HG03354 (cell line): ENCODE data around the gene COL9A3.

Experiments
- ATAC-seq: cut with Tn5 transposase; IDR thresholded peaks from one replicate; pipeline ENCODE4 v1.9.1; 2021; ENCODE audit warnings: mild to moderate bottlenecking; ENCODE audit not compliant: unreplicated experiment, poor library complexity, severe bottlenecking

The COL9A3 gene

DNA sequence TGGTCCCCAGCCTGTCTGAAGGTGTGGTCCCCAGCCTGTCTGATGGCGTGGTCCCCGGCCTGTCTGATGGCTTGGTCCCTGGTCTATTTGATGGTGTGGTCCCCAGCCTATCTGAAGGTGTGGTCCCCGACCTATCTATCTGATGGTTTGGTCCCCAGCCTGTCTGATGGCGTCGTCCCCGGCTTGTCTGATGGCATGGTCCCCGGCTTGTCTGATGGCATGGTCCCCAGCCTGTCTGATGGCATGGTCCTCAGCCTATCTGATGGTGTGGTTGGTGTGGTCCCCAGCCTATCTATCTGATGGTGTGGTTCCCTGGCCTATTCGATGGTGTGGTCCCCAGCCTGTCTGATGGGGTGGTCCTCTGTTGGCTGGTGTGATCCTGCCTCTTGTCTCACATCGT, 38.8 kb upstream of the COL9A3 start:
- no peak for ATAC-seq

- no peak for ATAC-seq
Measured at GRCh38 chr20:62778601-62779416, 38.0 kb upstream of the COL9A3 start.

- no peak for ATAC-seq
Measured at GRCh38 chr20:62779417-62779685, 37.5 kb upstream of the COL9A3 start.

DNA sequence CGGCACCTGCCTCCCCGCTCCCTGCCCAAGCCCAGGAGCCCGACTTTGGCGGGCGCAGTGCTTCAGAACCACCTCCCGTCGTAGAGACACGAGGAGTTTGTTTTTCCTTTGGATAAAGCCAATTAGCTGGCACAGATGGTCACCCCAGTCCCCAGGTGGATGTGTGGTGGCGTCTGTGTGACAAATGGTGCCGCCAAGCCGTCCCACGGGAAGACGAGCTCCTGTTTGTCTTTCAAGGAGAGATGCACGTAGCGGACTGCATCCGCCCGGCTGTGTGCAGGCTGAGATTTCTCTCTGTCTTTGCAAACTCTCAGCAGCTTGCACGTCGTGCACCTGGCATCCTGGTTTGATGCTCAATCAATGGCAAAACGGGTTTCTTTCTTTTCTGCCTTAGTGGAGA, 36.6 kb upstream of the COL9A3 start:
- ATAC-seq = no peak

DNA sequence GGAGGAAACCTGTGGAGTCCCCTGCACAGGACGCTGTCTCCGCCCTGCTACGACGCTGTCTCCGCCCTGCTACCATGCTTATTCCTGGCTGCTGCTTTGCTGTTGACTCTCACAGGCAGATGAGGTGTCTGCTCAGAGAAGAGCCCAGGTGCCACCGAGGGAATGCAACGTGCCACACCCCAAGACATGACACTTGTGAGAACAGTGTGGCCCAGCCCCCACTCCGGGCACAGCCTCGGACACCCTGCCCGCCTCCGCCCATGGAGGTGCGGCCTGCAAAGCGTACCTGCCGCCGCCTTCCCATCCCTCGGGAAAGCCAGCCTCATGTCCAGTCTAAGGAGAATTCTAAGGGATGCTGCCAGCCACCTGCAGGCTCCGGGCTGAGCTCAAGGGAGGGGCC, 36.2 kb upstream of the COL9A3 start:
- ATAC-seq = no peak

DNA sequence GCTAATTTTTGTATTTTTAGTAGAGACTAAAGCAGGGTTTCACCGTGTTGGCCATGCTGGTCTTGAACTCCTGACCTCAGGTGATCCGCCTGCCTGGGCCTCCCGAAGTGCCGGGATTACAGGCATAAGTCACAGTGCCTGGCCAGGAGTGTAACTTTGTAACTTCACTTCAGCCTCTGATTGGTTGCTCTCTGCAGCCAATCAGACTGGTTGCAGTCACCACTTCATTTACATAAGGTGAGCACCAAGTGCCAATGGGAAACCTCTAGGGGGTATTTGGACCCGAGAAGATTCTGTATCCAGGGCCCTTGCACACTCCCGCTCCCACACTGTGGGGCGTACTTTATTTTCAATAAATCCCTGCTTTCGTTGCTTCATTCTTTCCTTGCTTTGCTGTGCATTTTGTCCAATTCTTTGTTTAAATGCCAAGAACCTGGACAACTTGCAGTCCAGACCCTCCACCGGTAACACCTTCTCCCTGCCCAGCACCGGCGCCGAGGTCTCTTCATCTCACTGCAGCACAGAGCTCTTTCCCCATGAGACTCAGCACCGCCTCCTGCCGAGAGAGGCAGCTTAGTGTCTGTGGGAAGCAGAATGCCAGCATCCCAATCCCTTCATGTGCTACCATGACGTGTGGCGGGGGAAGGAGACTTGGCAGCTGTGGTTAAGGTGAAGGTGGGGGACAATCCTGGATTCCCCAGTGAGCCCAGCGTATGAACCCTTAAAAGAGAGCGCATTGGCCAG, 34.5 kb upstream of the COL9A3 start:
- ATAC-seq = no peak

GRCh38 chr20:62782893-62783278, 34.0 kb upstream of the COL9A3 start:
- ATAC-seq = no peak

- no peak for ATAC-seq
Measured at GRCh38 chr20:62784497-62784896, 32.4 kb upstream of the COL9A3 start.

GRCh38 chr20:62785393-62785792, 31.5 kb upstream of the COL9A3 start:
- no peak for ATAC-seq

DNA sequence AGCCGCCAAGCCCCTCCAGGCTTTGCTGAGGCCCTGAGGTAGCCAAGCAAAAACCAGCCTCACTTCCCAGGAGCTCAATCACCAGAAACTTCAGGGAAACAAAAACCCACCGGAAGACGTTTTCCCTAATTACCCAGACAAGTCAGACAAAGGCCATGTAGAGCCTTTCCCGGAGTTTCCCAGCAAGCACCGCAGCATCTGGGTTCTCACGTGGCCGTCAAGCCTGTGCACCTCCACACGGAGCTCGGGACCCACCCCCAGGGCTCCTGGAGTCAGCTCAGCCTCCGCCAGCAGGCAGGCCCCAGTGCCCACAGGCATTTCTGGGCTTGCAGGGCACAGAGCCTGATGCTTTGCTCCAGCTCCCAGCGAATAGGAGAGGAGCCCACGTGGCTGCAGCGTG, 30.7 kb upstream of the COL9A3 start:
- ATAC-seq = no peak

DNA sequence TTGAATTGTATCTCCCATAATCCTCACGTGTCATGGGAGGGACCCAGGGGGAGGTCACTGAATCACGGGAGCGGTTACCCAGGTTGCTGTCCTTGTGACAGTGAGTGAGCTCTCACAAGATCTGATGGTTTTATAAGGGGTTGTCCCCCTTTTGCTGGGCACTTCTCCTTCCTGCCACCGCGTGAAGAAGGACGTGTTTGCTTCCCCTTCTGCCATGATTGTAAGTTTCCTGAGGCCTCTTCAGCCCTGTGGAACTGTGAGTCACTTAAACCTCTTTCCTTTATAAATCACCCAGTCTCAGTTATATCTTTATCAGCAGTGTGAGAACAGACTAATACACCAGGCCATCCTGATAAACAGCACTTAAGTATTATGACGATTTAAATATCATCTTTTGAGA, 29.5 kb upstream of the COL9A3 start:
- ATAC-seq = no peak

DNA sequence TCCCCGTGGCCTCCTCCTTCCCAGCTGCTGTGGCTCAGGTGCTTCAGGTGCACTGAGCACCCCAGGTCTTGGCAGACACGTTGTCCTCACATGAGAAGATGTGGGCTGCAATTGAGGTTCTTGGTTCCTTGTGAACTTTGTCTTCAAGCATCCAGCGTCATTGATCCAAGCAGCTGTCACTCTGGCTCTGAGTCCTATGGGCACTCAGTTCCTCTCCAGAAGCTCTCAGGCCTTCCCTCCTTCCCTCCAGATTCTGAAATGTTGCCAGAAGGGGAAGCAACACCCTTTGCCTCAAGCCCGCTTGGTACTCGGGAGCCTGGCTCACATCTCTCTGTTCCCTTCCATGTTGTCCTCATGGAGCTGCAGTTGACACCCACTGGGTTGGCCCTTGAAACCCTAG, 29.0 kb upstream of the COL9A3 start:
- ATAC-seq = no peak

DNA sequence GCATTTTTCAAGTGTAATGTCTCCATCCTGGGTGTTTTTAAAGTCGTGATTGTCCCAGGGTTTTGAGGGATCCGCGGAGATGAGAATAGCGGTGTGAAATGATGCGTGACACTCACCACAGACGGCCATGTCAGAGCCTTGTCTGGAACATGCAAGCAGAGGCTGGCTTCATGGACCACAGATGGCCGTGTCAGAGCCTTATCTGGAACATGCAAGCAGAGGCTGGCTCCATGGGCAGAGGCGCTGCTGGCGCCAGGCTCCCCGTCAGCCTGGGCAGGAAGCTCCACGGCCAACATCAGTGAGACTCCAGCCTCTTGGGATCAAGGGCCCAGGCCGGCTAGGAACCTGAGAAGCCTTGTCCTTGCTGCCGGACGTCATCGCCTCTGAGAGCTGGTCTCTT, 28.2 kb upstream of the COL9A3 start:
- ATAC-seq = no peak

GRCh38 chr20:62790075-62790474, 26.8 kb upstream of the COL9A3 start:
- no peak for ATAC-seq

DNA sequence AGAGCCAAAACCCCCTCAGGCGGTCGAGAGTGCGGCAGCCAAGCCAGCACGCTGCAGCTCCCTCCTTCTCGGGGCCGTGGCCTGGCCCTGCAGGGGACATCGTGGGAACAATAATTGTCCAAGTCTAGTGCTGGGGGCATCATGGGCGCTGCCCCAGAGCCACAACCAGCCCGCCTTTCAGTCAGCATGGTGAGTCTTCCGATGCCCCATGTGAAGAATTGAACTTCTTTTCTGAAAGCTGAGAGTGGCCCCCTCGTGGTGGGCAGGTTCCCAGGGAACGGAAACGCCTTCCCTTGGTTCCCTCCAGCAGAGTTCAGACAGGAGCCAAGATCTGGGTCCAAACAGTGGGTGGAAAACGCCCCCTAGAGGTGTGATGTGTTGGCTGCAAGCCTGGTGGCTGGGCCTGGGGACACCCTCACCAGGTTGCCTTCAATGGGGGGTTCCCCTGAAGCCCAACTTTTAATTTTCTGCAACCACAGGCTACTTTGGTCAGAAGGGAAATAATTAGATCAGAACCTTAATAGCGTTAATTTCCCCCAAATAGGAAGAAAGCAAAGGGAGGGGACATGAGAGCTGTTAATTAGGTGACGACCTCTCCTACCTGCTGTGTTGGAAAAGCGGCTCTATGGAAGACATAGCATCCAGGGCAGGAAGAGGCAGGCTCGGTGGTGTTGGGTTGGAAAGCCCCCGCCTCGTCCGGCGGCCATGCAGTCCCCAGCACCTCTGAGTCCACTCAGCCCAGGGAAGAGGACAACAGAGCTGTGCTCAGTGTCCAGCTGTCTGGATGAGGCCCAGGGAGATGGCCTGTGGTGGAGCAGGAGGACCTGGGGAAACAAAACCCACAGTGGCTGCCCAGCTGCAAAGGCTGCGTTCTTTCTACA, 25.3 kb upstream of the COL9A3 start:
- ATAC-seq = no peak

- ATAC-seq = no peak
Measured at GRCh38 chr20:62792182-62792939, 24.5 kb upstream of the COL9A3 start.

DNA sequence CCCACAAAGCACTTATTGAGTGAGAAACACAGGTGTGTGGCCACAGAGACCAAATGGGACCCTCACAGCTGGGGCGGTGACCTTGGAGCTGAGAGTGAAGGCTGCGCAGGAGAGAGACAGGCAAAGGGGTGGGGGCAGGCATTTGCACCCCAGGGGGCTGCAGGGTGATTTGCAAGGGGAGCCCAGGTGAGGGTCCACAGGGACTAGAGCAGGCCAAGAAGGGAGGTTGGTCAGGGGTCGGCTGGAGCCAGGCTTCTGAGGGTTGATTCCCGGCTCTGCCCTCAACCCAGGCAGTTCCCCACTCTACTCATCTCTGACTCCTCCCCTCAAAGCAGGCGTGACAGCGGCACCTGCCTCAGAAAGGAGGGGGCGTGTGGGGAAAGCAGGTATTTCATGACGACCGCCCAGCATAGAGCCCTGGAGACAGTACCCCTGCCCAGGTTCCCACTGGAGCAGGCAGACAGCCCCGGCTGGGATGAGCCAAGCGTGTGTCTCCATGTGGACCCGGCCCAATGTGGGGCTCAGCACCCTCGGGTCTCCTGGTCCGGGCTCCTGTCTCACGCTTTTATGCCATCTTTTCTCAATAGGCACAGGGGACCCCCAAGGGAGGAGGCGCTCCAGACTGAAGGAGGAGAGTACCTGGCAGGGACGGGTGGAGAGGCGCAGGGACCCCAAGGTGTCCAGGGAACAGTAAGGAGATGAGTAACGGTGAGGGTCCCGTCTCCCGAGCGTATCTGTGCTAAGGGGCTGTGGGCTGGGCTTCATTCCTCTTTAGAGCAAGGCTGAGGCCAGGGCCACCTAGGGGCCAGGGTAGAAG, 23.7 kb upstream of the COL9A3 start:
- ATAC-seq = no peak

GRCh38 chr20:62793757-62794006, 23.2 kb upstream of the COL9A3 start:
- no peak for ATAC-seq

DNA sequence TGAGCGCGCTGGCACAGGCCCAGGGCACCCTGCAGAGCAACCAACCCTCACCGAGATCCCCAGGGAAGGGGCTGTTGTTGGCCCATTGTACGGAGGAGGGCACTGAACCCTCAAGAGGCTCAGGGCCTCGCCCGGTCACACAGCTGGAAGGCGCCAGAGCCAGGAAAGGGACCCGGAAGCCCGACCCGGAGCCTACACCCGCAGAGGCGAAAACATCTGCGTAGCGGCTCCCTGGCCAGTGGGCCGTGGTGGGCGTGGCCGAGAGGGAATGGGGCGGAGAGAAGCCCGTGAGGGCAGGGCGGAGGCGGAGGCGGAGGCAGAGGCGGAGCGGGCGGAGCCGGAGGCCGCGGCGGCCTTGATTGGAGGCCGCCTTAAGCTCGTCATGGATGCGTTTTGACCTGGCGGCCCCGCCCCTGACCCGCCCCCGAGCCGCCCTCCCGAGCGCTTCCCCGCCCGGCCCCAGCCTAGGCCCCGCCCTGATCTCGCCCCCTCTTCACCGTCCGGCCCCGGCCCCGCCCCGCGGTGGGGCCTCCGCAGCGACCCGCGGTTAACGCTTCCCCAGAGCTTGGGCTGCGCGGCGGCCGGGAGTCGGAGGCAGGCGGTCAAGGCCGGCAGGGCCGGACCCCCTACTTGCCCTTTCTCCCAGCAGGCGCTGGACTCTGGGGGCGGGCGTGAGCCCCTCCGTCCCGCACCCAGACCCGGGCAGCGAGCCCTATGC, 22.7 kb upstream of the COL9A3 start:
- ATAC-seq = peak; percentile 73
